ENCODE data around the gene SLC35G2. TPM values are rescaled to one million over a fixed set of nuclear protein-coding genes. Genes with fewer than 3 reads are reported as not detected.
"Not testable (repeated sequence)": the region's sequence is repeated elsewhere in the genome, so short reads cannot be mapped to it uniquely, and the experiment has no call there.

SLC35G2 gene
- 4.0 TPM for total RNA-seq

DNA sequence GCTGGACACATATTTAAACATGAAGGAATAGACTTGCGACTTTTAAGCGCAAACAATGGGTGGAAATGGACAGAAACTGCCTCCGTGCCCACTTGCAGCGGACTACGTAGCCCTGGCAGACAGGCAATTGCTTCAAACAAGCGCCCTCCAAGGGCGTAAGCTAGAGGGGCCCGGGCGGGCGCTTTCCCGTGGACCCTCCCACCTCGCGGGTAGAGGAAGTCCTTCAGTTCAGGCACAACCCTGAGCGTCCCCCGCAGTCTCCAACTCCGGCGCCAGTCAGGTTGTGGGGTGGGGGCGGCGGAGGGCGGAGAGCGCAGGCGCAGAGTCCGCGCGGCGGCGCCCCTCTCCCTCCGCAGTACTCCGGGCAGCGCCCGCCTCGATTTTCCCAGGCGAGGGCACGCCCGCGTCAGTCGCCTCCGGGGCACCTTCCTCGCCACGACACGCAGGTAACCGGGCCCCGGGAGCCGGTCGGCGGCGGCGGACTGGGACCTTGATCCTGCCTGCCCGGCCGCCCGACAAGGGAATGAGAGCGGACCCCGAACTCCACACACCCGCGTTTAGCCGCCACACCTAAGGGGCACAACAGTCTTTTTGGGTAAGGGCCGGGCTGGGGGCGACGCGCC, at the start of gene SLC35G2:
TSS of gene SLC35G2 (plus strand) at position 358 of the 623 bp plus-strand sequence. CDS start 35,335 bp downstream, outside the sequence.
- DNase-seq (ENCODE audit: low spot score), result peak; percentile 46

GRCh38 chr3:136772709-136773108, 46.2 kb upstream of the SLC35G2 start:
- no peak for DNase-seq (ENCODE audit: low spot score)

DNA sequence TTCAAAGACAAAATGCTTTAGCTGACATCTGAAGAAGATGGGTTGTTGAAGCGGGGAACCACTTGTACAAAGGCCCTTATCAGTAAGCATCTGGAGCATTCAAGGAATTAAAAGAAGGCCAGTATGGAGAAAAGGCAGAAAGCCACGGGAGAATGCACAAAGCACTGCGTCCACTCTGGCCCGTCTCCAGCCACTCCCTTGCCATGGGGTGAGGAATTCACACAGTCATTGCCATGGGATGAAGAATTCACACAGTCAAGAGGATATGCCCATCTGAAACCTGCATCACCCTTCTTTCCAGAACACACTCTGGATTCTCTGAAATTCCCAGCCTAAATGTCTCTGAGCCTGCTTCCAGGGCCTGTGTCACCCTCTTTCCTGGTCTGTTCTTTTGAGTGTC, 40.1 kb upstream of the SLC35G2 start:
- no peak for DNase-seq (ENCODE audit: low spot score)

- no peak for DNase-seq (ENCODE audit: low spot score)
Observed at GRCh38 chr3:136780741-136781140, 38.2 kb upstream of the SLC35G2 start.

DNA sequence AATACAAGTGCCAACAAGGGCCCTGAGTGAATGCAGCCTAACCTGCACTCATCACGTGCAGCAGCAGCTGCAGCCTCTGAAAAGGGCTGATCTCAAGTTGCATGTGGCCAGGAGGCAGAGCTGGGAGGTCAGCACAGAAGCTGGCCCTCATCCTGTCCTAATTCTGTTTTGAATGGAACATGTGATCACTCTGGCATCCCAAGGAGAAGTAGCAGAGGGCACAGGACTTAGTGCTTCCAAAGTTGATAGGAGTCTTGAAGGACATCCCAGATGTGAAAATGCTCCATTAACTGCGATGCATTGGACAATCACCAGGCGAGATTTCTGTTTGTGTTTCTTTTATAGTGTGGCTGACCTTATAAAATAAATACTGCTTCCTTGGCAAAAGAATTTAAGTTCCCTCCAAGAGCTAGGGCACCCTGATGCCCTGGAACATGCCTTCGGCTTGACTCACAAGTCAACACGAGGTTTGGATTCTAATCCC, 35.2 kb upstream of the SLC35G2 start:
- DNase-seq (ENCODE audit: low spot score), result no peak

DNA sequence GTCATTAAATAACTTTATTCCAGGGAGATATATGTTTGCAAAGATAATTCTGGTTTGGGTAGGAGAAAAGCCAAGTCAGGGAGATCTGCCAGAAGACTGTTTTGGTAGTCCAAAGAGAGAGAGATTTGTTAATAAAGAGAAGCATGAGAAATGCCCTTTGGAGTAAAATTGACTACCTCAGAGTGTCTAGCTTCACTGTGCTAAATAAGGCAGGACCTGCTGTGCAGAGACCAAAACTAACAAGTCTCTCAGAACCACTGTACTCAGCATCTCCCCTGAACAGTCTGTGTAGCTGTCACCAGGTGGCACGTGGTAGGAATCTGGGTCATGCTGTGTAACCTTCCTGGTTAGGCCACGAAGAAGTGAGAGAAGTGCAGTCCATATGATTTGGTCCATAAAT, 31.6 kb upstream of the SLC35G2 start:
- DNase-seq (ENCODE audit: low spot score), result no peak

DNA sequence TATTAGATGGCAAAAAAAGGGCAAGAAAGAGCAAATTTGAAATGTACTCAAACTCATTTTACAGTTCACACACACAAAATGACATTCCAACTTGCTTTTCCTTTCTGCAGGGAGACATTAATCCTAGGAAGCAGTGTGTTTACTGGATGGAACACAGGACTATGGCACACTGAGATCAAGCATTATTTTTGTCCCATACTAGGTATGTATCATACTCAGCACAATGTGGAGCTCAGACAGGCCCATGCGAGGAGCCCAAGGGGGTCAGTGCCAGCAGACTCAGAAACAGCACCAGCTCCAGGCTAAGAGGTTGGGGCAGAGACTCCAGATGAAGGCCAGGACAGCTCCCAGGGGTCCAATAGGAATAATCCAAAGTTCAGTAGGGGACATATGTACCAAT, 30.8 kb upstream of the SLC35G2 start:
- DNase-seq (ENCODE audit: low spot score), result no peak

- no peak for DNase-seq (ENCODE audit: low spot score)
Observed at GRCh38 chr3:136789976-136790375, 28.9 kb upstream of the SLC35G2 start.

GRCh38 chr3:136790786-136791185, 28.1 kb upstream of the SLC35G2 start:
- DNase-seq (ENCODE audit: low spot score), result no peak

- no peak for DNase-seq (ENCODE audit: low spot score)
Observed at GRCh38 chr3:136792556-136793330, 26.2 kb upstream of the SLC35G2 start.

- not testable (repeated sequence) for DNase-seq (ENCODE audit: low spot score)
Observed at GRCh38 chr3:136801146-136801545, 17.8 kb upstream of the SLC35G2 start.

DNA sequence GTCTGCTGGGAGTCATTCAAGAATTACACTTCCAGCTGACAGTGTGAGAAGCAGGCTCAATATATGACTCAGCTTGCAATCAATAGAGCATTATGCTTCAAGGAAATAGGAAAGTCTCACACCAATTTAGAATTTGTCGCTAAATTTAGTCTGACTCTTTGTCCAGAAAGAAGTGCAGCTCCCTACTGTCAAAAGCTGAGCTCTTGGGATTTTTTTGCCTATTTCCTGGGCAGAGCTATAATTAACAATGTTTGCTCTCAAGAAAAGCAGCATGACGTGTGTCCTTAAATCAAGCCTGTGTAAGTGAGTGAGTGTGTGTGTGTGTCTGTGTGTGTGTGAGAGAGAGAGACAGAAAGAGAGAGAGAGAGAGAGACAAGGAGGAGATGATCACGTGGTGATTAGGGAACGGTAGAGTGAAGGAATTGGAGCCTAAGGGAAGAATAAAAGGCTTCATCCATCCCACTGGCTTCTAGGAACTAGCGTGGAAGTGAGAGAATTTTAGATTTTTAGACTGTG, 16.4 kb upstream of the SLC35G2 start:
- DNase-seq (ENCODE audit: low spot score), result no peak

GRCh38 chr3:136804141-136804540, 14.8 kb upstream of the SLC35G2 start:
- no peak for DNase-seq (ENCODE audit: low spot score)

DNA sequence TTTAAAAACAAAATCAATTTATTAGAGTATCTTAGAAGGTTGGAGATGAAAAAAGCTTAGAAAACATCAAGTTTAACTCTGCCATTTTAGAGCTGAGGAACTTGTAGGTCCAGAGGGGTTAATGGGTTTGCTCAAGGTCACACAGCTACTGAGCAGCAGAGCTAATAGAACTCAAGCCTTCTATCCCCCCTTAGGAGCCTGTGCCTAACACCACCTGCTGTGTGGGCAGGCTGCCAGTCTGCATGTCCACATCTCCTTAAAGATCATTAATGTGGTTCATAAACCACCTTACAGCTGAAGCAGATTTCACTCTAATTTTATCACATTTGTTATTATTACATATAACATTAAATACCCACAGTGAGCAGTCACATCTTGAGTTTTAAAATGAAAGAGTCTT, 14.1 kb upstream of the SLC35G2 start:
- DNase-seq (ENCODE audit: low spot score), result no peak

DNA sequence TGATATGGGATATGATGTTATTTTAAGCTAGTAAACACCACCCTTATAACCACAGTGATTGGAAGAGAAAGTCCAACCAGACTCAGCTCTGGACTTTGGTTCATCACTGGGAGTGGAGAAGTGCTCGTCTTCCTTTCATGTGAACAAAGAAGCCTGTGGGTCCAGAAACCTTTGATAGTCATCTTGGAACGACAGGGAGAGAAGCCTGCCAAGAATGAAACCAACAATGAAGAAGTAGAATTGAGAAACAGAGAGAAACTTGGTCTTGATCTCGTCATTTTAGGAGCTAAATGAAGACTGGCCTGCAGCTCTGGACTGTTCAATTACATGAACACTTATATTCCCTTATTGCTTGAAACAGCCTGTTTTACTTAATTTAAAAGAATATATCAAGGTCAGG, 13.1 kb upstream of the SLC35G2 start:
- DNase-seq (ENCODE audit: low spot score), result no peak

GRCh38 chr3:136811701-136812100, 7.2 kb upstream of the SLC35G2 start:
- DNase-seq (ENCODE audit: low spot score), result no peak

DNA sequence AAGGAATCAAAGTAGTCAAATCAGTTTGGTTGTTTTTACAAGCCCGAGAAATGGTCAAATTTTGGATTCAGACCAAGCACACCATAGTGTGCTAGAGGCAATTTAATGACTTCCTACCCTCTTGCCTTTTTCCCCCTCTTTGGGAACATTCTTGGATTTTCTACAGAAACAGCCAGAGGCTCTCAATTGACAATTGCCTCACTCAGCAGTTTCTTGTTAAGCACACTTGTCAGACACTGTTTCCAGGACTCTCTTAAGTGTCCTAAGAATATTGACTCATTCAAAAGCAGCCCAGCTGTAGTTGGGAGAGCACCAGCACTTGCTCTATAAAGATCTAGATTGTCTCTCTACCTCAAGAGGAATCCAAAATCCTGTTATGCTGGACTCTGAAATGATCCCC, 1.5 kb upstream of the SLC35G2 start:
- no peak for DNase-seq (ENCODE audit: low spot score)

DNA sequence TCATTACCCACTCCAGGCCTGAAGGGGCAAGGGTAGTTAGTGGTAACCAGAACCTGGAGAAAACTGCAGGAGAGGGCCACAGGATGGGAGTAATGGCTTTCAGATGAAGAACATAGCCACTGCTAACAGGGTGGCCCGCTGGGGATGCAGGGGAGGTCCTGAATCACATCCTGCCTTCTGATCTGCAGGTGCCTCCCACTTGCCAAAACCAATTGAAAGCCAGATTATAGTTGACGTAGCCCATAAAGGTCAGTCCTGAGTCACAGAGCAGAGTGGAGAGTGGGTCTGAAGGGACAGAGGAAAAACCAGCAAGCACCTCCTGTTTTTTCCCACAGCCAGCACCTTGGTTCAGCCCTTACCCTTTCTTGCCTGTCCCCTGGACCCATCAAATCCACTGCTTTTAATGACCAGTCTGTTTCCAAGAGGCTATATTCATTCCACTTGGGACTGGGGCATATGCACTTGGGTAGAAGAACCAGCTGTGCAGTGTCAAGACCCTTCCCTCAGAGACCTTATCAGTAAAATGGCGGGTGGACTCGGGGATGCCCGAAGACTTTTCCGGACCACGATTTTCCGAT, 646 bp upstream of the SLC35G2 start:
- peak; percentile 43 for DNase-seq (ENCODE audit: low spot score)

DNA sequence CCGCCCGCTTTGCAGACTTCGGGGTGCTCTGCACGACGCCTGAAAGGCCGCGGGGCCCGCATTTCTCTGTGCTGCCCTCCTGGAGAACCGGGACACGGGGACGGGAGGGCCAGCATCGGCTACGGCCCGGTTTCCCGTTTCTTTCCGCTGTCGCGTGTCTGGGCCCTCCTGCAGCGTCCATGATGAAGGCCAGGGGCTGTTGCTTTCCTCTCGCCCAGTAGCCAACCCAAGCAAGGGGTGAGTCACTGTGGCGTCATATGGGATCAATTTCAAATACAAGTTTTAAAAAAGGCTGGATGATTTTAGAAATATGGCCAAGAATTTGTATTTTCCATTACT, 435 bp downstream of the SLC35G2 start:
- DNase-seq (ENCODE audit: low spot score), result peak; percentile 43

DNA sequence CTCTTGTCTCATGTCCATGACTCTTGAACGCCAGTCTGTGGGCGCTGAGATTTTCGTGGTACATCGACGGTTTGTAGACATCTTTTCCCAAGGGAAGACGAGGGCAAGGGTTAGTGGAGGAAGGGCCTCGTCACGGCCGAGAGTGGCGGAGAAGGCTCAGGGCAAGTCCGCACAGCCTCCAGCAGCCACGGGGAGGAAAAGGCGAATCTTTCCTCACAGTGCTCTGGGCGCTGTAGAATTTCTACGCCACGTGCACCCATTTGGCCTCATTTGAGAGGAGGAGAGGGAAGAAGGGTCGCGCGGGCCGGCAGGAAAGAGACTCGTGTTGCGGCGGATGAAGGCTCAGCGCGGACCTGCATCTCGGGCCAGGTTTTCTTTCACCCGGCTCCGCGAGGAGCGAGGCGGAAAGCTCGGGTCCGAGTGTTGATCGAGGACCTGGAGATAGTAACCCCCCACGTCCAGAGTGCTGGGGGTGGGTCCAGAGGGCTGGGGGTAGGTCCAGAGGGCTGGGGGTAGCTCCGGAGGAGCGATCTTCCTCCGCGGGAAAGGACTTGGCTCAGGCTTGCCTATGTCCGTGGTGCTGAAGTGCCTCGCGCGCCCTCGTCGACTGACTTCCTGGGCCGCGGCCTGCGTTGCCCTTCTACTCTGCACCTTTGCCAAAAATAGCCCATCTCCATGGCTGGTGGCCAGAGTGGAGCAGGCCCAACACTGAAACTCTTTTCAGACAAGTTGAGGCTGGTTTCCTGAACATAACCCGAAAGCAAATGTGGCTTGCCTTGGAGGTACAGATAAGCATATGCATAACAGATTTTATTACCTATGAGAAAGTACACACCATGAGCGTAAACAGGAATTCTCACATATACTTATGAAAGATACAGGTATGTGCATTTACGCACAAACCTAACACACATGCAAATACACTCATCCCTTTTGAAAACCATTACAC, 1.1 kb downstream of the SLC35G2 start:
- peak; percentile 55 for DNase-seq (ENCODE audit: low spot score)

GRCh38 chr3:136831461-136831860, 12.5 kb downstream of the SLC35G2 start:
- DNase-seq (ENCODE audit: low spot score), result no peak
